ENCODE results near the gene XRN1. TPM values are rescaled to one million over a fixed set of nuclear protein-coding genes. Genes with fewer than 3 reads are reported as not detected.

XRN1 gene
- total RNA-seq, 3 donors from 2014 or later (not counting 1 experiment from before 2014, with no cell fraction given): 116 to 141 (median 128) TPM

DNA sequence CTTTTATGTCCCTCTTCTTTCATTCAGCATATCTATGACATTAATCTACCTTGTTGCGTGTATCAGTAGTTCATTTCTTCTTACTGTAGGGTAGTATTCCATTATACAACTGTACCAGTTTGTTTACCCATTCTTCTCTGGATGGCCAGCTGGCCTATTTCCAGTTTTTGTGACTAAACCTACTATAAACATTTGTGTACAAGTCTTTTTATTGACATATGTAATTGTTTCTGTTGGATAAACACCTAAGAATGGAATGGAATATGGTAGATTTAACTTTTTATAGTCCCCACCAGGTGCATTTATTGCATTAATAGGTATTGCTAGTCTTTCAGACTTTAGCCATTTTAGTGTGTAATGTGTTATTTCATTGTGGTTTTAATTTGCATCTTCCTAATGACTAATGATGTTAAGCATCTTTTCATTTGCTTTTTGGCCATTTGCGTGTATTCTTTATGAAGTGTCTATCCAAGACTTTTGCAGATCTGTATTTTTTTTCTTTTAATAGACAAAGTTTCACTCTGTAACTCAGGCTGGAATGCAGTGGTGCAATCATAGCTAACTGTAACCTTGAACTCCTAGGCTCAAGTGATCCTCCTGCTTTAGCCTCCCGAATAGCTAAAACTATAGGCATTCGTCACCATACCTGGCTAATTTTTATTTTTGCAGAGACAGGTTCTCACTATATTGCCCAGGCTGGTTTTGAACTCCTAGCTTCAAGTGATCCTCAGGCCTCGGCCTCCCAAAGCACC is 41.9 kb upstream of the XRN1 start:
- ATAC-seq (no peak), DNase-seq (no peak)
- no peak overlapping the region for H3K27ac ChIP-seq (ENCODE audit: low read length)
- Mint-ChIP-seq H3K36me3 (peaks cover 45% of the 10 kb centered on the region), H3K4me1 (no peaks in the 10 kb centered on the region), H3K27me3 (ENCODE audit: low read depth in 2 of 2) (no peaks in the 10 kb centered on the region), H3K27ac (no peak overlapping the region), H3K4me3 (no peak overlapping the region), H3K9me3 (no peaks in the 10 kb centered on the region)
- H3K4me3 ChIP-seq (ENCODE audit: low read length): no peak overlapping the region
- H3K36me3 ChIP-seq (ENCODE audit: control insufficient read depth, insufficient read depth, low read length): peaks cover 80% of the 10 kb centered on the region
- TF ChIP-seq, protein P1, sequence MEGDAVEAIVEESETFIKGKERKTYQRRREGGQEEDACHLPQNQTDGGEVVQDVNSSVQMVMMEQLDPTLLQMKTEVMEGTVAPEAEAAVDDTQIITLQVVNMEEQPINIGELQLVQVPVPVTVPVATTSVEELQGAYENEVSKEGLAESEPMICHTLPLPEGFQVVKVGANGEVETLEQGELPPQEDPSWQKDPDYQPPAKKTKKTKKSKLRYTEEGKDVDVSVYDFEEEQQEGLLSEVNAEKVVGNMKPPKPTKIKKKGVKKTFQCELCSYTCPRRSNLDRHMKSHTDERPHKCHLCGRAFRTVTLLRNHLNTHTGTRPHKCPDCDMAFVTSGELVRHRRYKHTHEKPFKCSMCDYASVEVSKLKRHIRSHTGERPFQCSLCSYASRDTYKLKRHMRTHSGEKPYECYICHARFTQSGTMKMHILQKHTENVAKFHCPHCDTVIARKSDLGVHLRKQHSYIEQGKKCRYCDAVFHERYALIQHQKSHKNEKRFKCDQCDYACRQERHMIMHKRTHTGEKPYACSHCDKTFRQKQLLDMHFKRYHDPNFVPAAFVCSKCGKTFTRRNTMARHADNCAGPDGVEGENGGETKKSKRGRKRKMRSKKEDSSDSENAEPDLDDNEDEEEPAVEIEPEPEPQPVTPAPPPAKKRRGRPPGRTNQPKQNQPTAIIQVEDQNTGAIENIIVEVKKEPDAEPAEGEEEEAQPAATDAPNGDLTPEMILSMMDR (IDR thresholded peaks at IDR 0.05): no peak
- intact Hi-C loops (cut with micrococcal nuclease): no loop called here
- H3K4me1 ChIP-seq (ENCODE audit: control insufficient read depth, insufficient read depth, low read length): no peaks in the 10 kb centered on the region
- WGBS (ENCODE audit: insufficient coverage): 97% methylated on average over 4 of the region's 5 CpGs
- no peaks in the 10 kb centered on the region for H3K9me3 ChIP-seq (ENCODE audit: control insufficient read depth, insufficient read depth, low read length)
- no peaks in the 10 kb centered on the region for H3K27me3 ChIP-seq (ENCODE audit: control insufficient read depth, insufficient read depth, low read length)

DNA sequence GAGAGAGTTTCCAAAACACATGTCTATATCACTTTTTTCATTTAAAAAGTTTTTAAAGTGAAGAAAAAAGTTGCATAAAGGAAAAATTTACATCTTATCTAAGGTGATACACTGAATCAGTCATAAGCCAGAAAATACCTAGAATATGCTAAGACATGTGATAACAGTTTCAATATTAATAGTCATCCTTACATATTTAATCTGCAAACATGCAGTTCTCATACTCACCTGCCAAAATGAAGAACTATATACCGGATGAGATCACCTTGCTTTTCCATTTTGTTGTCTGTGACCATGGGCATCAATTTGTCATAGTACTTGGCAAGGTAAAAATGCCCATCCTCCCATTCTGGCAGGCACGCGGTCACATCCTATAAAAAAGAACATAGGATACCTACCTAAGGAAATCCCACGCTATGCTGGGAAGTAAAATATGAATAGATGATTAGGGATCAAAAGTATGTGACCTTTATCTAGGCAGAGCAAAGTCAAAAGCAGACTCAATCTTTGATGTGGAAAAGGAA is 37.1 kb upstream of the XRN1 start:
- WGBS (ENCODE audit: insufficient coverage): 86% methylated on average over 2 of the region's 4 CpGs
- no peaks in the 10 kb centered on the region for H3K4me1 ChIP-seq (ENCODE audit: control insufficient read depth, insufficient read depth, low read length)
- no peak overlapping the region for H3K4me3 ChIP-seq (ENCODE audit: low read length)
- H3K4me3 Mint-ChIP-seq: no peak overlapping the region
- H3K27me3 Mint-ChIP-seq (ENCODE audit: low read depth in 2 of 2): no peaks in the 10 kb centered on the region
- intact Hi-C loops (cut with micrococcal nuclease): no loop called here
- H3K4me1 Mint-ChIP-seq: no peaks in the 10 kb centered on the region
- no peaks in the 10 kb centered on the region for H3K27me3 ChIP-seq (ENCODE audit: control insufficient read depth, insufficient read depth, low read length)
- H3K27ac Mint-ChIP-seq: no peak overlapping the region
- TF ChIP-seq, protein P1 (IDR thresholded peaks at IDR 0.05): no peak
- H3K9me3 Mint-ChIP-seq: no peaks in the 10 kb centered on the region
- H3K27ac ChIP-seq (ENCODE audit: low read length): no peak overlapping the region
- peaks cover 65% of the 10 kb centered on the region for H3K36me3 ChIP-seq (ENCODE audit: control insufficient read depth, insufficient read depth, low read length)
- ATAC-seq: no peak
- peaks cover 17% of the 10 kb centered on the region for H3K9me3 ChIP-seq (ENCODE audit: control insufficient read depth, insufficient read depth, low read length)
- H3K36me3 Mint-ChIP-seq: peaks cover 43% of the 10 kb centered on the region
- no peak for DNase-seq

DNA sequence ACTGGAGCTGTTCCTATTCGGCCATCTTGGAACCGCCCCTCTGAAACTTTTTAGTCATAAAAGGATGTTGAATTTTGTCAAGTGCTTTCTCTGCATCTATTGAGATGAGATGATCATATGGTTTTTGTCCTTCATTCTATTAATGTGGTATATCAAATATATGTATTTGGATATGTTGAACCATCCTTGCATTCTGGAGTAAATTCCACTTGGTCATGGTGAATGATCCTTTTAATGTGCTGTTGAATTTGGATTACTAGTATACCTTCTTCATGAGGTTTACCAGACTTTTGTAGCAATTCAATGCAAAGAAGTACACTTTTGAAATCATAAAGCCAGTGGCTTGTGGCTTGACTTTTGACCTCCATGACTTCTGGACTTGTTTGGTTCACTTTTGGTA is 33.4 kb upstream of the XRN1 start:
- peaks cover 4 to 6% of the 10 kb centered on the region in 2 donors for H3K9me3 Mint-ChIP-seq
- no peak overlapping the region for H3K27ac ChIP-seq (ENCODE audit: low read length)
- H3K4me3 ChIP-seq (ENCODE audit: low read length): no peak overlapping the region
- WGBS (ENCODE audit: insufficient coverage): 100% methylated on average over 2 of the region's 2 CpGs
- no peaks in the 10 kb centered on the region for H3K4me1 ChIP-seq (ENCODE audit: control insufficient read depth, insufficient read depth, low read length)
- H3K4me3 Mint-ChIP-seq: no peak overlapping the region
- H3K27me3 Mint-ChIP-seq (ENCODE audit: low read depth in 2 of 2): no peaks in the 10 kb centered on the region
- intact Hi-C loops (cut with micrococcal nuclease): no loop called here
- DNase-seq: no peak
- TF ChIP-seq, protein P1 (IDR thresholded peaks at IDR 0.05): no peak
- peaks cover 17% of the 10 kb centered on the region for H3K9me3 ChIP-seq (ENCODE audit: control insufficient read depth, insufficient read depth, low read length)
- peaks cover 41% of the 10 kb centered on the region for H3K36me3 ChIP-seq (ENCODE audit: control insufficient read depth, insufficient read depth, low read length)
- peaks cover 47% of the 10 kb centered on the region for H3K36me3 Mint-ChIP-seq
- no peaks in the 10 kb centered on the region for H3K4me1 Mint-ChIP-seq
- no peaks in the 10 kb centered on the region for H3K27me3 ChIP-seq (ENCODE audit: control insufficient read depth, insufficient read depth, low read length)
- no peak overlapping the region for H3K27ac Mint-ChIP-seq
- ATAC-seq: no peak
